ENCODE results near the gene STXBP6. TPM values are rescaled to one million over a fixed set of nuclear protein-coding genes. Genes with fewer than 3 reads are reported as not detected.
A peak's percentile ranks its signal among the peaks of the same experiment; 100 is the strongest.

STXBP6 gene
- total RNA-seq (ENCODE audit: low replicate concordance), result 0.27 and 2.7 TPM in 2 replicates

DNA sequence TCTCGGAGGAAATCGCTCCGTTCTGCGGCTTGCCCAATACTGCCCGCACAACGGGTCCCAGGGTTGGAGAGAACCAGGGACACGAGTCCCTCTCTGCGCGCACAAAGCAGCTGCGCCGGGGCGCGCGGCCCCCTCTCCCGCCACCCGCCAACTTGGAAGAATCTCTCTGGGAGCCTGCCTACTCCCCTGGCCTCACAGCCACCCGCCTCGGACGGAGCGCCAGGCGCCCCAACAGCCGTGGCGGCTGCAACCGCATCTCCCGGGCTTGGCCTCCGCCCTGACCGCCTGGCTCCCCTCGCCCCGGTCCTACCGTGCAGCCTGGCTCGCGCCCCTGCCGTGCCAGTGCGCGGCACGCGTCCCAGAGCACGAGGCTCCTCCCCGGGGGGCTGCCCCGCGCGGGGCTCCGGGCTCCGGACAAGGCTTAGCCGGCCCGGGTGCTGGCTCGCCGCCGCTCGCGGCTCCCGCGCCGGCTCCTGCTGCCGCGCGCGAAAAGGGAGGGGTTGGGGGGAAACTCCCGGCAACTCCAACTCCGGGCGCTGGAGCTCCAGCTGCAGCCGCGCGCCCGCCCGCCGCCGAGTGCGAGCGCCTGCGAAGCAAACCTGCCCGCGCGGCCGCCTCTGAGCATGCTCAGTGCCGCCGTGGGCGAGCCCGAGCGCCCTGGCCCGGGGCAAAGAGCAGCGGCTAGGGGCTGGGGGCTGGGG, at the start of gene STXBP6:
Gene STXBP6 (minus strand): TSS at position 580 of the 701 bp plus-strand sequence. CDS start 75,329 bp downstream, outside the sequence.
- peak within 1 kb of the TSS; percentile 68 for H3K4me3 ChIP-seq (ENCODE audit: low read depth, low read length)
- TF ChIP-seq, protein P1, sequence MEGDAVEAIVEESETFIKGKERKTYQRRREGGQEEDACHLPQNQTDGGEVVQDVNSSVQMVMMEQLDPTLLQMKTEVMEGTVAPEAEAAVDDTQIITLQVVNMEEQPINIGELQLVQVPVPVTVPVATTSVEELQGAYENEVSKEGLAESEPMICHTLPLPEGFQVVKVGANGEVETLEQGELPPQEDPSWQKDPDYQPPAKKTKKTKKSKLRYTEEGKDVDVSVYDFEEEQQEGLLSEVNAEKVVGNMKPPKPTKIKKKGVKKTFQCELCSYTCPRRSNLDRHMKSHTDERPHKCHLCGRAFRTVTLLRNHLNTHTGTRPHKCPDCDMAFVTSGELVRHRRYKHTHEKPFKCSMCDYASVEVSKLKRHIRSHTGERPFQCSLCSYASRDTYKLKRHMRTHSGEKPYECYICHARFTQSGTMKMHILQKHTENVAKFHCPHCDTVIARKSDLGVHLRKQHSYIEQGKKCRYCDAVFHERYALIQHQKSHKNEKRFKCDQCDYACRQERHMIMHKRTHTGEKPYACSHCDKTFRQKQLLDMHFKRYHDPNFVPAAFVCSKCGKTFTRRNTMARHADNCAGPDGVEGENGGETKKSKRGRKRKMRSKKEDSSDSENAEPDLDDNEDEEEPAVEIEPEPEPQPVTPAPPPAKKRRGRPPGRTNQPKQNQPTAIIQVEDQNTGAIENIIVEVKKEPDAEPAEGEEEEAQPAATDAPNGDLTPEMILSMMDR (IDR thresholded peaks at IDR 0.05; ENCODE audit: insufficient read depth, low read length), result no peak
- peak; percentile 48 for DNase-seq (ENCODE audit: low read depth)

DNA sequence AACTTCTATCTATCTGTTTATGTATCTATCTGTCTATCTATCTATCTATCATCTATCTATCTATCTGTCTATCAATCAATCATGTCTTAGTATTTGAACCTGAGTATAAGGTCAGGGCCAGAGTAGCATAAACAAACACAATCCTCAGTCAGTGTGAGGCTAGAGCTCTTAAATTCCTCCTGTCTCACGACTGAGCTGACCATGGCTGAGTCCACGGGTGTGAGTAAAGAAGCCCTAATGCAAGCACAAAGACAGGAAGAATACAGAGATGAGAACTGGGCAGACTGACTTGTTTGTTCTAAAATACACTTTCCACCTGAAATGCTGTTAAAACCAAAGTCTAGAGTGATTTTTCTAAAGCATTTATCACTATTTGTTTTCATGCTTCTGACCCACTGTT, 47.2 kb upstream of the STXBP6 start:
- TF ChIP-seq, protein P1 (IDR thresholded peaks at IDR 0.05; ENCODE audit: insufficient read depth, low read length), result no peak
- DNase-seq (ENCODE audit: low read depth), result no peak
- no peak overlapping the region for H3K4me3 ChIP-seq (ENCODE audit: low read depth, low read length)

DNA sequence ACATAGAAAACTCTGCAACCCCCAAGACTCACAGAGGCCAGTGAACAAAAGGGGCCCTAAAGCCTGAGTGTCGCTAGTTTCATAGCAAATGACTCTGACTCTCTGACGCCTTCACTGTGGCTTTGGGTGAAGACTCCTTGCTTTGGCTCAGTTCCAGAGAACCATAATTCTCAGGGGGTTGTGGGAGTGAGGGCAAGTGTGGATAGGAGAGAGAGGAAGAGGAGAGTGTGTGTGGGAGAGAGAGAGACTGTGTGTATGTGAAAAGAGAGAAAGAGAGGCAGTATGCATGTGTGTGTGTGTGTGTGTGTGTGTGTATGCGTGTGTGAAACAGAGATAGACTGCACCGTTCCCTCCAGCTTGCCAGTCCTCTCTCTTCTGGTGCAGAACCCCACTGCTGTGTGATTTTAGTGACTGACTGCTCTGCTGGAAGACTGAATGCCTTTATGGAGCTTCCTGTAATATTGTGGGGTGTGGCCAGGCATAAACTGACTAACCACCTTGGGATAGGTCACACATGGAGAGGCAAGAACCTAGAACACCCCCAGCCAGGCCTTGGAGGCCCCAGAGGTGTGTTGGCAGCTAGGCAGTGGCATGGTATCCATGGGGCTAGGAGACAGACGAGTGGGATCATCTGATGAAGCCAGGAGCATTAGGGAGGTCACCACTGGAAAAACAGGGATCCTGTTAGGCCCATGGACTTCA, 45.9 kb upstream of the STXBP6 start:
- TF ChIP-seq, protein P1 (IDR thresholded peaks at IDR 0.05; ENCODE audit: insufficient read depth, low read length), result no peak
- H3K4me3 ChIP-seq (ENCODE audit: low read depth, low read length), result no peak overlapping the region
- no peak for DNase-seq (ENCODE audit: low read depth)

DNA sequence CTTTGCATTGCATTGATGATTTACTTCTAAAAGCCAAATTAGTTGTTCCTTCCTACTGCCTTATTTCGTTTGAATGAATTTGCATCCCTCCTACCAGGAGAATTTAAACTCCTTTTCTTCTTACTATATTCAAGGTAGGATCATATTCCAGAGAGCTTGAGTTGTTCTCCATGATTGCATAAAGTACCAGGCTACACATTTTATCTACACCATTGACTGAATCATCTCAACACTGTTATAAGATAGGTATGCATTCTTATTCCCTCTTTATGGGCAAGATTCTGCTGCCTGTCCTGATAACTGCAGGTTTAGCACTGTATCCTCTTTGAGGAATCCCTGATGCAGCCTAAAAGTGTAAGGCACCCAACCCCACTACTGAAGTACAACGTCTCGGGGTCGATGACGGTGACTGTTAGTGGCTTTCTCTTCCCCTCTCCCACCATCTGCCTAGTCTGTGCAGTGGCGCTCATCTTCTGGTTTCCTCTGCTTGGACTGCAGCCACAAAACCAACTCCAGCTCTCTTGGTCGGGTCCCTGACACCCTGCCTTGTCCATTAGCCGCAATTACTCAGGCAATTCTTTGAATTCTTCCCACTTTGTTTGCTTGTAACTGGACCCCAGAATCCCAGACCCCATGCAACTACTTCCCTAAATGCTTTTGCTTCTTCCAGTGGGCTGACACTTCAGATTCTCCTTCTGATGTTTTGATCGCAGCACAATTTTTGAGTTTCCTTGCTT, 44.4 kb upstream of the STXBP6 start:
- no peak for DNase-seq (ENCODE audit: low read depth)
- TF ChIP-seq, protein P1 (IDR thresholded peaks at IDR 0.05; ENCODE audit: insufficient read depth, low read length), result no peak

DNA sequence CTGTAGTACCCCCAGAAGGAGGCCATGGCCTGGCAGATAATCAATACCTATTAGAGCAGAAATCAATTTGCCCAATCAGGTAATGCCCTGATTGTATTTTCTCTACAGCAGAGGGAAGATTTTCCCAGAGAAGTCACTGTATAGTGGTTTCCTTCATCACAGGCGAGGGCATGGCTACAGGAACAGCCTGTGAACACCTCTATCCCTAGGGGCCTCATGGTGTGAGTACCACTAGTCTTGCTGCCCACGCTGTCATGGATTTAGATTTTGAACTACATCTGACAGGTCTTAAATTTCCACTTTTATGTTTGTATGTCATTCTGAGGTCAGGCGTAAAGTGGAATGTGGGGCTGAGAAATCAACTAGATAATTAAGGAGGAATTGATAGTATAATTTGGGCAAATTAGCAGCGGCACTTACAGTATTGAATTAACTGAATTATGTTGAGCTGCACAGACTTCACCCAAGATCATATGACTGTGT, 42.4 kb upstream of the STXBP6 start:
- DNase-seq (ENCODE audit: low read depth), result no peak
- TF ChIP-seq, protein P1 (IDR thresholded peaks at IDR 0.05; ENCODE audit: insufficient read depth, low read length), result no peak
- H3K4me3 ChIP-seq (ENCODE audit: low read depth, low read length), result no peak overlapping the region

More for the DNA sequence above, 44.4 kb upstream of the STXBP6 start:
- H3K4me3 ChIP-seq (ENCODE audit: low read depth, low read length), result no peak overlapping the region

DNA sequence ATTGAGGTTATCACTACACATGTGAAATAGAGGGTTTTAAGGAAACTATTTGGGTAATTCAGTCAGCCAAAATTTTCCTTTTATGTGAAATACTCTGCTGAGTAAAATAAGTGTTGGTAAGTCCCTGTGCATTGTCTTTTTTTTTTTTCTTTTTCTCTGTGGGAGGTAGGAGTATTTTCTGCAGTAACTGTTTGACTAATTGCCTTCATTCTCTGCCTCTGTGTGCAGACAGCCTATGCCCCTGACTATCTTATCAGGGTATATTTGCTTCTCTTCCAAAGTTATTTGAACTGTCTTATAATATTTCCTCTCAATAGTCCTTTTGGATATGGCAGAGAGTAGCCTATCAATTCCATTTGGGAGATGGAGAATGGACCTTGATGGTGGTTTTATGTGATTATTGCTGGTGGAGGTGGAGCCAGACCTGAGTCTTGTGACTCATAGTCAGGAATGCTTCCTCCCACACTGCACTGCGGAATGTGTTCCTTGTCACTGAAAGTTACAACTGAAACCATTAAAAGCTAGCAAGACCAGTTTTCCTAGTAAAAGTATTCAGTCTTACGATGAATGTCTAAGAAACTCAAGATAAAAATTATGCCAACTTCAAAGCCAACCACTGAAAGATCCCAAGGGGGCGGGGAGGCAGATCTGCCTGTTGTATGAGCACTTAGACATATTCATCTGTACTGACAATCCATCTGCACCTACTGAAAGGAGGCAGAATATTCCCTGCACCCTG, 40.9 kb upstream of the STXBP6 start:
- TF ChIP-seq, protein P1 (IDR thresholded peaks at IDR 0.05; ENCODE audit: insufficient read depth, low read length), result no peak
- DNase-seq (ENCODE audit: low read depth), result peak; percentile 52
- no peak overlapping the region for H3K4me3 ChIP-seq (ENCODE audit: low read depth, low read length)
